Ramos (cell line): ENCODE data around the gene SVIL.
"Not testable (repeated sequence)": the region's sequence is repeated elsewhere in the genome, so short reads cannot be mapped to it uniquely, and the experiment has no call there.

ENCODE experiments used
- in situ Hi-C: fragments of 300-500 bp; cut with MboI; formaldehyde crosslinking; loops from one replicate; pipeline ENCODE4 v1.14.3; 2022; ENCODE audit warnings: low sequenced_read_pairs; ENCODE audit not compliant: unreplicated experiment

SVIL gene

GRCh38 chr10:29546773-29547313 is 87.9 kb downstream of the SVIL start:
- in situ Hi-C loops: no loop called here

DNA sequence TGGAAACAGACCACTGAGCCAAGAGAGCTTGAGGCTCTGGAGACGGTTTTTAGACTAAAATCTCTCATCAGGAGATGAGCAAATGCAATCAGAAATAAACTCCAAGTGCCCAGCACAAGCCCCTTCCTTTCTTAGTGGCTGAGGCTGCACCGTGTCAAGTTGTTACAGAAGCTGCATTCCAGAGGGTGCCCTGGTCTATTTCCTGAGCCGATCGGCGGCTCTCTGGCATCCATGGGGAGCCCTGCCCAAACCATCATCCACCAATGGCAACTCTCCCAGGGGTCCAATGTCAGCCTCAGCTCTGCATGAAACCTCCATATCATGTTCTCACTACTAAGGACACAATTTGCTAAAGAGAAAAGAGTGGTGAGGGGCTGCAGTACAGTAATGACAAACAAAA is 89.6 kb downstream of the SVIL start:
- in situ Hi-C loops: no loop called here

- in situ Hi-C loops: no loop called here
Observed at GRCh38 chr10:29543715-29544114, 91.1 kb downstream of the SVIL start.

DNA sequence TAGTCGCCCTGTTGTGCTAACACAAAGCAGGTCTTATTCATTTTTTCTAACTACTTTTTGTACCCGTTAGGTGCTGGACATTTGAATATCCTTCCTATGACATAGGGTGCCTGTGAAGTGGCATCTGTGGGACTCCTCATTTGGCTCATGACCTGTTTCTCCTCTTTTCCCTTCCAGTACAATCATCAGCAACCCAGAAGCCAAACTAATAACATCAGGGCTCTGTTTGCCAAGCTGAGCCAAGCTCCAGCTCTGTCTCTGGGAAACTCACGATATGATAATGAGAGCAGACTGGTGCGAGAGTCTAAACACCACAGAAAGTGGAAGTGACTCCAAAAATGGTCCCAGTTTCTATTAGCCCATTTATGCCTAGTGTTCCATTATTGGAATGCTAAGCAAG is 92.0 kb downstream of the SVIL start:
- in situ Hi-C loops: no loop called here

DNA sequence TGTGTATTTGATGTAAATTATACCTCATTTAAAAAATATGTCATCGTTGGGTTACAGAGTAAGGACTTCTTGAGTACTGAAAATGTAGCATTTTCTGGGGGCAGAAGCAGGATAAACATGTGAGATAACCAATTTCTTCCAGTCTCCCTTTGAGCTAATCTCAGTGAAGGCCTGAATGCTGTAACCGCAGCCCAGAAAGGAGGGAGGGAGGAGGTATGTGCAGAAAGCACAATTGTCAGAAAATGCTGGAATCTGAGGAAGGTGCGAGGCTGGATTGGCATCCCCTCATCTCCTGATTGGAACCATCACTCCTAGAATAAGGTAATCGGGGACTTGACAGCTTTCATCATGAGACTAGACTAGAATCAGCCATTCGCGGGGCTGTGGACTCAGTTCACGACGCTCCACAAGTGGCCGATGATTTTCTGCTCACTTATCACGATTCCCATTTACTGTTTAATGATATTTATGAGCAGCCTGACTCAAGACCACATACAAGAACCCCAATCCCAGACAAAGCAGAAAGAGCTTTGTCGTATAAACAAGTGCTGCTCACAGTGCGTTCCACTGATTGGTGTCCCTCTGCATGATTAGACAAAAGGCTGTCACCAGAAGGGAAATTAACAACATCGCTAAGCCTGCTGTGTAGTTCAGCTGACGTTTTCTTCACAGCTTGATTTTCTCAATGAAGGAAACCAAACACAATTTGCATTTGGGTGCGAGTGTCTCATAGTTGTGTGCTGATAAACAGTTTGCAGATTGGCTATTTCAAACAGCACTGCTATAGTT is 93.2 kb downstream of the SVIL start:
- in situ Hi-C loops: no loop called here

GRCh38 chr10:29540016-29540415 is 94.8 kb downstream of the SVIL start:
- in situ Hi-C loops: no loop called here

DNA sequence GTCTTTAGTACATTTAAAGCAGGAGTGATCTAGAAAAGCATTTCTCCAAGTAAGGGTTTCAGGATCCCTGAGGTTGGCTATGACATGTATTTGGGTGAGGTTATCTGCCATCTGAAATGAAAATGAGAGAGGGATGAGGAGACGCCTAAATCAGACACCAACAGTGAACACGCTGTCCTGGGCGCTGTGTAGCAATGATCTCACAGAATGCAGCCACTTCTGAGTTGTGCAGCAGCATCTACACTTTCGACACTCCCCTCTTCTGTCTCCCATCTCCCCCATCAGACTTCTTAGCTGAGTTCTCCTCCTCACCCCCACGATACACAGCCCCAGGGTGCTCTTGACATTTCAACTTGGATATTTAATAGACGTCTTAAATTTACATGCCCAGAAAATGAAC is 95.4 kb downstream of the SVIL start:
- in situ Hi-C loops: no loop called here

GRCh38 chr10:29537799-29538198 is 97.0 kb downstream of the SVIL start:
- in situ Hi-C loops: no loop called here

- in situ Hi-C loops: not testable (repeated sequence)
Observed at GRCh38 chr10:29536691-29537090, 98.1 kb downstream of the SVIL start.

- in situ Hi-C loops: no loop called here
Observed at GRCh38 chr10:29535778-29536453, 98.9 kb downstream of the SVIL start.

- in situ Hi-C loops: no loop called here
Observed at GRCh38 chr10:29535012-29535777, 99.6 kb downstream of the SVIL start.

DNA sequence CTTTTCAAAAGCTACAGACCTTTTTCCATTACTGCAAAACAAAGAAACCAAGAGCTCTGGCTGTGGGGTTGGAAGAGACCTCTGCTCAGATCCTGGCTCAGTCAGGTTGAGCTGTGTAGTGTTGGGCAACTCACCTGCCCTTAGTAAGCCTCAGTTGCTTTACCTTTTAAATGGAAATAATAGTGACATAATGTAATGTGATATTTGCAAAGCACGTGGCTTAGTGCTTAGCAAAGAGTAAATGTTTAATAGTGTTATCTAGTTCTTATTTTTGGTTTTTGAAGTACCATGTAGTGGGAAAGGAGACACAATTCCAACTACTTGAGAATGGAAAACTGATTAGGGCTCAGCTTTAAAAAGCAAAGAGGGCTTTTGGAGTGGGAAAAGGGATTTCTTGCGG is 100.2 kb downstream of the SVIL start:
- in situ Hi-C loops: no loop called here

GRCh38 chr10:29533696-29534285 is 101.0 kb downstream of the SVIL start:
- in situ Hi-C loops: no loop called here

DNA sequence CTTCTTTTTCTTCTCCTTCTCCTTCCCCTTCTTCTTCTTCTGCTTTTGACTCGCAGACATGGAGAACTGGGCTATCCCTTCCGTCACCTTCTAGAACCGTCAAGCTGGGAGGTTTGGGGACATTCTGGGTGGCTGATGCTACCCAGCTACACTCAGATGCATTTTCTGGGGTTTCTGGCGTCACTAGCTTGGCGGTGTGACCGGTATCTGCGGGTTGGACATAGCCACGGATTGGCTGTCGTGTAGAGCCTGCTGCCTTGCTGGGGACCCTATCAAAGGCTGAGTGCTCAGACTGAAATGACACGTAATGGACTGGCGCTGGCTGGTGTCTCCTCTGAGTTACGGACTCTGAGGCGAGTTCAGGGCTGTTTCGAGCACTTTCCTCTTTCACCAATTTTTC is 101.7 kb downstream of the SVIL start:
- in situ Hi-C loops: no loop called here

GRCh38 chr10:29532256-29532878 is 102.4 kb downstream of the SVIL start:
- in situ Hi-C loops: no loop called here

DNA sequence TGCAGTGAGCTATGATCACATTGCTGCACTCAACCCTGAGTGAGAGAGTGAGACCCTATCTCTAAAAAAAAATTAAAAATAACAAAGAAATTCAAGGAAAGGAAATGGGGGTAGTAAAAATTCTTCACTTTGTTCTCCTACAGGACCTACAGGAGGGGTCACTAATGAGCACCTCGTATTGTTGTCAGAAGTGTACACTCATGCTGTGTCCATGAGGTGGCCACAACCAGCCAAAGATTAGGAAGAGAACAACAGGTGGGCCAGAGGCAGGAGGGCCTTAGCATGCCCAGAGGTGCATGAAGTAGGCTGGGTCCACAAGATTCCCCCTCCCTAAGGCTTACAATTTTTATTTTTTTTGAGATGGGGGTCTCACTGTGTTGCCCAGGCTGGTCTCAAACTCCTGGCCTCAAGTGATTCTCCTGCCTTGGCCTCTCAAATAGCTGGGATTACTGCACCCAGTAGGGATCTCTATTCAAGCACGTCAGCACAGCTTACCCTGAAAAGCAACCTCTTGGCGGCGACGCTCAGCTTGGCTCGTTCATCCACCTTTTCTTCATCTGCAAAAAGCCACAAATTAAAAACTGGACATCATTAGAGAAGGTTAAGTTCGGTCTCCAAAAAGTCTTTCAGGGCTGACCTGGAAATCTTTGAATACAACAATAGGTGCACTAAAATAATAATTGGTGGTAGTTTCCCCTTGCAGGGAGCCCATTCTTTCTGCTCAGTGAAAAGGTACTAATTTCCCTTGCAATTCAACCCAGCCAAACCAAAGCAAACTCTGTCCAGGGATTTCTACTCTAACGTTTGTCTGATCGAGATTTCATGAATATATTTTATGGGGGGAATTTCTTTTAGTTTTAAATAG is 104.4 kb downstream of the SVIL start:
- in situ Hi-C loops: no loop called here

GRCh38 chr10:29529146-29529545 is 105.6 kb downstream of the SVIL start:
- in situ Hi-C loops: no loop called here

DNA sequence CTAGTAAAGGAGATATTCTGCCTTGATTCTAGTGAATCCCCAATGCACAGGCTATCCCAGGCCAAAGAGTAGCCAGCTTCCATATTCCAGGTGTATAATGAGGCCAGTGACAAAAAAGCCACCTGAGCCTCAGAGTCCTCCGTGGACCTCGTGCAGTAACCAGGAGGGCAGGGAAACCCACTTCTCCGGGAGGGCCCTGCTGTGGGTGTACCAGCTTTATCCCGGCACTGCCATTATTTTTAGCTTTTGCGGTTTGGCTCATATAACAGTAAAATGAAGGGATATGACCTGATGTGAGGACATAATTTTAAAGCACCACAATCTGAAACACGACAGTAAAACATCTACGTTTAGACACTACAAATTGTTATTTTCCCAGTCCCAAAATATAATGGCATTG is 109.0 kb downstream of the SVIL start:
- in situ Hi-C loops: no loop called here

GRCh38 chr10:29524720-29525119 is 110.1 kb downstream of the SVIL start:
- in situ Hi-C loops: no loop called here
